GM12872 (cell line): ENCODE results near the gene MRPL54.

Source experiments
- TF ChIP-seq, protein P1 (sequence below): IDR thresholded peaks from 3 replicates; pipeline ENCODE4 v1.5.1; 2011; ENCODE audit warnings: low read depth, mild to moderate bottlenecking, low read length, moderate library complexity; ENCODE audit not compliant: insufficient read depth

Gene MRPL54

DNA sequence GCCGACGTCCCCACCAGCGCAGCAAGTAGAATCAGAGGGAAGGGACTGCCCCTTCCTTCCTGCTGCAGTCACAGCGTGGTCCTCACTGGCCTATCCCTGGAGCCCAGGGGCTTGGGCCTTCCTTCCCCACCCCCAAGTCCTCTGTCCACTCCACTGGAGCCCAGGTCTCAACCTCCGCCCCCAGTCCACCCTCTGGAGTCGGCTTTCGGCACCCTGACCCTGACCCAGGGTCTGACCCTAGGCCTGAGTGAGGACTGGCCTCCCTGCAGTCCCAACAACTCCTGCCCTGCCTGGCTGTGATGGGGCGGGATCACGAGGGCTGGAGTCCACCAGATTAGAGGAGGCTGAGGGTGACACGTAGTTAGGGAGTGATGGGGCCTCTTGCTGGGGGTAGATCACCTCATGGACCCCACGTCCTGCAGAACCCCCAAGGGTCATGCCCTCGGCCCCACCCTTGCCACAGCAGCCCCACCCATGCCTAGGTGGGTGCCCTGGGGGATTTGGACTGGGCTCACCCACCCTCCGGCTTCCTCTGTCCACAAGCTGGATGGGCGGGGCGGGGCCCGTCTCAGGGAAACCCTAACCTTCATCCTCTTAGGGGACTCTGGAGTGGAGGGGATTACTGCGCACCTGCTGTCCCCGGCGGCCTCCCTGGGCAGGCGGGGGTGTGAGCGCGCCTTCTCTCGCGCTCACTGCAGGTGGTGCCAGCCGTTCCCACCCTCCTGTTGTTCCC lies 5.7 kb downstream of the MRPL54 start:
- TF ChIP-seq, protein P1, sequence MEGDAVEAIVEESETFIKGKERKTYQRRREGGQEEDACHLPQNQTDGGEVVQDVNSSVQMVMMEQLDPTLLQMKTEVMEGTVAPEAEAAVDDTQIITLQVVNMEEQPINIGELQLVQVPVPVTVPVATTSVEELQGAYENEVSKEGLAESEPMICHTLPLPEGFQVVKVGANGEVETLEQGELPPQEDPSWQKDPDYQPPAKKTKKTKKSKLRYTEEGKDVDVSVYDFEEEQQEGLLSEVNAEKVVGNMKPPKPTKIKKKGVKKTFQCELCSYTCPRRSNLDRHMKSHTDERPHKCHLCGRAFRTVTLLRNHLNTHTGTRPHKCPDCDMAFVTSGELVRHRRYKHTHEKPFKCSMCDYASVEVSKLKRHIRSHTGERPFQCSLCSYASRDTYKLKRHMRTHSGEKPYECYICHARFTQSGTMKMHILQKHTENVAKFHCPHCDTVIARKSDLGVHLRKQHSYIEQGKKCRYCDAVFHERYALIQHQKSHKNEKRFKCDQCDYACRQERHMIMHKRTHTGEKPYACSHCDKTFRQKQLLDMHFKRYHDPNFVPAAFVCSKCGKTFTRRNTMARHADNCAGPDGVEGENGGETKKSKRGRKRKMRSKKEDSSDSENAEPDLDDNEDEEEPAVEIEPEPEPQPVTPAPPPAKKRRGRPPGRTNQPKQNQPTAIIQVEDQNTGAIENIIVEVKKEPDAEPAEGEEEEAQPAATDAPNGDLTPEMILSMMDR, result no peak

DNA sequence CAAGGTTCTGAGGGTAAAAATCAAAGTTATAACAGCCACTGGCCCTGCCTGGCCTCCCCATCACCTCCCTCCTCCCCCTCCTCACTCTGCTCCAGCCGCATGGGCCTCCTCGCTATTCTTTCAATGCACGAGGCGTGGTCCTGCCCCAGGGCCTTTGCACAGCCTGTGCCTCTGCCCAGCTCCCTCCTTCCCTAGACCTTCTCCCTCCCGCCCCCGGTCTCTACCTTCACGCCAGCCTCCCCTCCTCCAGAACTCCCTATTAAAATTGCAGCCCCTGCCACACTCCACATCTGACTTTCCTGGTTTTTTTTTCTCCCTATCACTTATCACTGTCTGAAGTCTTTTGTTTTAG lies 6.2 kb downstream of the MRPL54 start:
- TF ChIP-seq, protein P1, result no peak

DNA sequence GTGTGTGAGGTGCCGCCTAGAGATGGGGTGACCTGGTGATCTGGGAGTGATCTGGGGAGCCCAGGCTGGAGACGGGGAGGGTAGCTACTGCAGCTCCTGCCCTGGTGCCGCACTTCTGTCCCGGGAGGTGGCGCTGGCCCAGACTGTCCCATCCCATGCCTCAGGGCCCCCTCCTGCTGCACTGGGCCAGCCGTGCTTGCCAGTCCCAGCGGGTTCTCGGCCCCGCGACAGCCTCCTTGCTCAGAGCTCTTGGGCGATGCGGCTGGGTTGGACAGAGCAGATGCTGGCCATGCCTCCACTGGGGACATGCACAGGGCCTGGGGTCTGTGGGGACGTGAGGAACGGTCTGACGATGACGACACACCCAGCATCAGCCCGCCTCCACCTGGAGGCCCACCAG lies 7.0 kb downstream of the MRPL54 start:
- TF ChIP-seq, protein P1, result no peak

DNA sequence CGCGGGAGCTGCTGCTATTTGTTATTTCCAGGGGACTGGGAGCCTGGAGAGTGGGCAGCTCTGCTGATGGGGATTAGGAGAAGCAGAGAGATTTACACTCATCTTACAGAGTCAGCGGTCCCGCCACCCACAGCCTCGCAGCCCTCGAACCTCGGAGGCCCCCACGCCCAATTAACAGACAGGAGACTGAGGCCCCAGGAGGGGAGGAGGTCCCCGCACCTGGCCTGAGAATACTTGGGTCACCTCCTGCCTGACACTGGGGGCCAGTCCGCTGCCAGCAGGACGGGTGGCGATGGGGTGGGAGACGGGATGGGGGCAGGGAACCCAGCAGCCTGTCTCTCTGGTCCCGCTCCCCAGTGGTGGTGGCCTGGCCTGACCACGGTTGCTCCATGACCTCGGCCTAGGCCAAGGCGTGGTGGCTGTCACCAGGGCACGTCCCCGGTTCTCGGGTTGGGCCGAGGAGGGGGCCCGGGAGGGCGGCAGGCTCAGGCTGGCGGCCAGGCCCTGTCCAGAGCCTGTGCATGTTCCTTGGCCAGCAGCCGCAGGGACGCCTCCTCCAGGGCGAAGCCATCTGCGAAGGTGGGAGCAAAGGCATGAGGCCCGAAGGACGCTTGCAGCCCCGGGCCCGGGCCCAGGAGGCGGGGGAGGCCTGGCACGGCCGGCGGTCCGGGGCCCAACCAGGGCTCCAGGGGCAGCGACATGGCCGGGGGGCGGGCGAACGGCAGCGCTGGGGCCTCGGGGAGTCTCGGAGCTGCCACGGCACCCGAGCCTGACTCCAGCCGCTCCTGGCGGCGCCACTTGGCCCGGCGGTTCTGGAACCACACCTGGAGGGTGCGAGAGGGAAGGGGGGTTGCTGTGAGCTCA lies 7.9 kb downstream of the MRPL54 start:
- TF ChIP-seq, protein P1, result no peak

DNA sequence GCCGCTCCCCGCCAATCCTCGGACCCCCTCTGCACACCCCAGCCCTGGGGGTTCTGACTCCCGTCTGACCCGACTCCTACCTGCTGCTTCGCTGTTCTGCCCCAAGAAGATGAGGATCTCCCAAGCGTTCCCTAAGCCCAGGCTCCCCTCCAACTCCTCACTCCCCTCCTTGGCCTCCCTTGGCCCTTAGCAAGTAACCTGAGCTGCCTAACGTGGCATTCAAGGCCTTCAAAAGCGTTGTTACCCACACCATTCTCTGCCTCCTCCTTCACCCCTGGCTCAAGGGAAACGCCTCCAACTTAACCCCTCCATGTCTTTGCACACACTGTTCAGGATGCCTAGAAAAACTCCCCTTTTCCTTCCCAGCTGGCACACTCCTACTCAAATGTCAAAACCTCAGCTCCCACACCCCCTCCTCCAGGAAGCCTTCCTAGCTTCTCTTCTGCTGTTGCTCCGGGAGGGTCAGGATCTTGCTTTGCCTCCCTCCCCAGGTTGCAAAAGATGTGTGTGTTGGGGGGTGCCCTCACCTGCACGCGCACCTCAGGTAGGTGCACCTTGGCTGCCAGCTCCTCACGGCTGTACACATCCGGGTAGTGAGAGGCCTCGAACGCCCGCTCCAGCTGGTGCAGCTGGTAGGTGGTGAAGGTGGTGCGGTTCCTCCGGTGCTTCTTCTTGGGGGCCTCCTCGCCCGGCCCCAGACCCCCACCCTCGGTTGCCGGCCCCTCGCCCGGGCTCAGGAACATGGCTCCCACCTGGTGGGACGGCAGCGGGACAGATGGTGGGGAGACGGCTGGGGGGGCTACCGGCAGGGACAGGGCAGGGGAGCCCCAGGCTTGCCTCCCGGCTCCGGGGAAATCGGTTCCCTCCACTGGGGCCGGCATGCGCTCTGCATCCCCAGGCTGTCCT lies 8.8 kb downstream of the MRPL54 start:
- TF ChIP-seq, protein P1, result no peak

DNA sequence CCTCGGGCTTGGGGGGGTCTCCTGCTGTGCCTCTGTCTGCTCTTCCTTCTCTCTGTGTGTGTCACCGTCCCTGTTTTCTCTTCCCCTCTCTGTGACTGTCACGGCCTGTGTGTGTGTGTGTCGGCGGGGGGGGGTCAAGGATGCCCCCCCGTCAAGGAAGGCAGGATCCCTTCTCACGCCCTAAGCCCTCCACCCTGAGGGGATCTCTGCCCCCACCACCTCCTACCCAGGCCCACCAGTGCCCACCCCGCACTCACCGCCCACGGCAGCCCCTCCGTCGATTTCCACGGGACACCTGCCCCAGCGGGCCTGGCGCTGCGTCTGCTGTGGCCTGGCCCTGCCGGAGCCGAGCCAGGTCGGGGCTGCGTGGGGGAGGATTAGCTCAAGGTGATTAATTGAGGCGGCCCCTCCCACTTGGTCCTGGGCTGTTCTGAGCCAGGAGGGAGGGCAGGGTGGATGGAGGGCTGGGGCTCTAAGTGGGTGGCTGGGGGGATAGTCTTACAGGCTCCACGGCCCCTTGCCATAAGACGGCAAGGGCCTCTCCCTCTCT lies 9.5 kb downstream of the MRPL54 start, which contains the start of gene RAX2:
Gene RAX2, minus strand, starts transcription at position 323 of the 550 bp plus-strand sequence. CDS start 486 bp downstream, outside the sequence.
- TF ChIP-seq, protein P1, result no peak
